ENCODE data around the gene ADCK2. TPM values are rescaled to one million over a fixed set of nuclear protein-coding genes. Genes with fewer than 3 reads are reported as not detected.

ADCK2 gene
- total and polyA plus RNA-seq, 10 of the 15 experiments (the other 5 are each of a cell fraction or from before 2014, with no cell fraction given) = 0.52 to 19.4 (median 13.1) TPM

DNA sequence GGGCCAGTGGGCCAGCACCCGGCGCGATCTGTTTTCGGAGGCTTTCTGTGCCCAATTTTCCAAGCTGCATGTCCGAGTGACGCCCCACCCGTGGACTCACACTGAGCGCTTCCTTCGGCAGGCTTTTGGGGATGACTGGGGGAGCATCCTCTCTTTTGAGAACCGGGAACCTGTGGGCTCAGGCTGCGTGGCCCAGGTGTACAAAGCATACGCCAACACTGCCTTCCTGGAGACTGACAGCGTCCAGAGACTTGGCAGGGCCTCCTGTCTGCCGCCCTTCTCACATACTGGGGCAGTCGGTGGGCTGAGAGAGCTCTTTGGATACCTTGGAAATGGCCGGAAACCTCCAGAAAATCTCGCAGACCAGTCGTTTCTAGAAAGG lies 1.0 kb downstream of the ADCK2 start:
- Histone ChIP-seq H3K9ac (ENCODE audit: control insufficient read depth, insufficient read depth, low read length) (peak overlapping the region; percentile 76; the same call in 1 of the 2 replicates), H4K20me1 (ENCODE audit: control insufficient read depth, insufficient read depth) (no peaks in the 10 kb centered on the region), H3K27ac (ENCODE audit: control insufficient read depth, insufficient read depth) (peak overlapping the region; percentile 65), H3K79me2 (ENCODE audit: control insufficient read depth, insufficient read depth, low read length) (no peaks in the 10 kb centered on the region; the same call in 1 of the 2 replicates), H3K27me3 (replicated peaks in 1 of 2; ENCODE audit: control insufficient read depth in 2 of 2, insufficient read depth in 2 of 2, low read length in 1 of 2) (no peaks in the 10 kb centered on the region), H3K4me3 (peak overlapping the region; percentile 82), H3K36me3 (ENCODE audit: control insufficient read depth in 2 of 2, insufficient read depth in 2 of 2, low read length in 1 of 2) (0 out of 4 replicates have a peak, but pooled peaks cover 0 to 2% of the 10 kb centered on the region in 2 experiments), H3K4me1 (ENCODE audit: control insufficient read depth, insufficient read depth, low read length) (peaks cover 39% of the 10 kb centered on the region), H2AFZ (ENCODE audit: control insufficient read depth, low read depth, low read length) (peak overlapping the region; percentile 86), H3K4me2 (ENCODE audit: control insufficient read depth, insufficient read depth) (peak overlapping the region; percentile 98), H3K9me3 (replicated peaks; ENCODE audit: control insufficient read depth, insufficient read depth, low read length) (no peaks in the 10 kb centered on the region)
- intact Hi-C loops (cut with micrococcal nuclease; ENCODE audit: unreplicated experiment) (no loop called here), in situ Hi-C loops (cut with MboI) (loop anchor here (10.0 kb wide), 1 partner anchor 341 kb away; the partner anchor contains the start of gene MRPS33)
- FAIRE-seq (no peak), DNase-seq (ENCODE audit: low read depth, low spot score) (no peak), ATAC-seq (peak; percentile 20)
- RAD21 ChIA-PET (ENCODE audit: unreplicated experiment) = interaction anchor here (0.5 to 3.5 kb wide), 4 partner anchors 17 to 395 kb away, joined by 3 to 17 read pairs (median 8); partner anchors contain the start of genes MRPS33 and NDUFB2
- POLR2A ChIA-PET = interaction anchor here (0.9 to 1.4 kb wide), 4 partner anchors 12 to 337 kb away, joined by 3 to 4 read pairs (median 3); no protein-coding TSS in a partner anchor
- TF ChIP-seq SMAD1 (IDR thresholded peaks at IDR 0.05; ENCODE audit: low read depth, partially characterized antibody) = no peak
- WGBS (ENCODE audit: insufficient coverage, insufficient replicate concordance, low lambda C conversion rate, missing lambda C conversion rate) = 6% methylated on average over 18 of the region's 18 CpGs
- CTCF ChIA-PET = interaction anchor here (1.0 to 5.6 kb wide), 13 partner anchors 13 to 976 kb away, joined by 3 to 88 read pairs (median 4); partner anchors contain the start of genes MRPS33 and NDUFB2
- TSS peak; percentile 63 for BruUV-seq (replicated peaks)
- SMC1A ChIA-PET (ENCODE audit: uncharacterized antibody, unreplicated experiment) = interaction anchor here (1.2 to 4.8 kb wide), 8 partner anchors 10 to 339 kb away, joined by 3 to 57 read pairs (median 9); partner anchors contain the start of gene MRPS33

DNA sequence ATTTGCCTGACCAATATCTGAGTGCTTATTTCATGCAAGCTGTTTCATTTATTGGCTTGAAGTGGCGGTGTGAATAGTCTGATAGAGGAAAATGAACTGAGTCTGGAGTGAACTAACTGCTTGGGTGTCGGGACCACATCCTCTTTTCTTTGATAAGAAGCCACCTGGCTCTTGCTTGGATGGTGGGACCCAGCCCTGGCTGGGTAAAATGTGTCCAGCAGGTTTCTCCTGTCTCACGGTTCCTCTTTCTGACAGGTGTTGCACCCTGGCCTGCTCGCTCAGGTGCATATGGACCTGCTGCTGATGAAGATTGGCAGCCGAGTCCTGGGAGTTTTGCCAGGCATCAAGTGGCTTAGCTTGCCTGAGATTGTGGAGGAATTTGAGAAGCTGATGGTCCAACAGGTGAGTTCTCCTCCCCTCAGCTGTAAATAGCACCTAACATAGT lies 1.6 kb downstream of the ADCK2 start:
- no peak overlapping the region; the same call in 1 of the 2 replicates for H3K9ac ChIP-seq (ENCODE audit: control insufficient read depth, insufficient read depth, low read length)
- H3K27ac ChIP-seq (ENCODE audit: control insufficient read depth, insufficient read depth) = no peak overlapping the region; the same call in 1 of the 2 replicates
- no peaks in the 10 kb centered on the region; the same call in 1 of the 2 replicates for H3K79me2 ChIP-seq (ENCODE audit: control insufficient read depth, insufficient read depth, low read length)
- ChIA-PET CTCF (interaction anchor here (0.8 to 5.6 kb wide), 20 partner anchors 12 to 976 kb away, joined by 3 to 88 read pairs (median 4); partner anchors contain the start of genes MRPS33 and NDUFB2), SMC1A (ENCODE audit: uncharacterized antibody, unreplicated experiment) (interaction anchor here (0.8 to 4.8 kb wide), 15 partner anchors 9 to 339 kb away, joined by 3 to 57 read pairs (median 5); partner anchors contain the start of genes MRPS33 and NDUFB2), RAD21 (ENCODE audit: unreplicated experiment) (interaction anchor here (0.5 to 3.5 kb wide), 11 partner anchors 18 to 974 kb away, joined by 3 to 23 read pairs (median 4); partner anchors contain the start of genes MKRN1, MRPS33 and NDUFB2), POLR2A (interaction anchor here (0.5 to 2.4 kb wide), 7 partner anchors 12 to 343 kb away, joined by 3 to 11 read pairs (median 3); partner anchors contain the start of gene NDUFB2)
- 0 out of 4 replicates have a peak, but pooled peaks cover 0 to 3% of the 10 kb centered on the region in 2 experiments for H3K36me3 ChIP-seq (ENCODE audit: control insufficient read depth in 2 of 2, insufficient read depth in 2 of 2, low read length in 1 of 2)
- peak; percentile 26 for ATAC-seq
- no peaks in the 10 kb centered on the region for H3K9me3 ChIP-seq (replicated peaks; ENCODE audit: control insufficient read depth, insufficient read depth, low read length)
- DNase-seq (ENCODE audit: low read depth, low spot score) = no peak
- BruUV-seq (replicated peaks) = no TSS peak
- intact Hi-C loops (cut with micrococcal nuclease; ENCODE audit: unreplicated experiment) (no loop called here), in situ Hi-C loops (cut with MboI) (loop anchor here (10.0 kb wide), 1 partner anchor 340 kb away; the partner anchor contains the start of gene MRPS33)
- peak; percentile 65 for FAIRE-seq
- peaks cover 39% of the 10 kb centered on the region for H3K4me1 ChIP-seq (ENCODE audit: control insufficient read depth, insufficient read depth, low read length)
- peak overlapping the region; percentile 98 for H3K4me2 ChIP-seq (ENCODE audit: control insufficient read depth, insufficient read depth)
- WGBS (ENCODE audit: insufficient coverage, insufficient replicate concordance, low lambda C conversion rate, missing lambda C conversion rate) = 5% methylated on average over 5 of the region's 5 CpGs
- H4K20me1 ChIP-seq (ENCODE audit: control insufficient read depth, insufficient read depth) = no peaks in the 10 kb centered on the region
- H3K27me3 ChIP-seq (replicated peaks in 1 of 2; ENCODE audit: control insufficient read depth in 2 of 2, insufficient read depth in 2 of 2, low read length in 1 of 2) = no peaks in the 10 kb centered on the region
- TF ChIP-seq STAT1 (conservative IDR thresholded peaks at IDR 0.05) (no peak), SPI1 (IDR thresholded peaks at IDR 0.05; ENCODE audit: borderline replicate concordance, insufficient read depth, low read depth, low read length) (peak; percentile 84), TCF12 (IDR thresholded peaks at IDR 0.05; ENCODE audit: low read depth, low read length) (peak; percentile 91), ATF7 (IDR thresholded peaks at IDR 0.05; ENCODE audit: low read depth) (no peak), CHD1 (IDR thresholded peaks at IDR 0.05; ENCODE audit: low read depth, low read length) (no peak), PKNOX1 (IDR thresholded peaks at IDR 0.05) (peak; percentile 59), STAT3 (IDR thresholded peaks at IDR 0.05; ENCODE audit: low read depth, low read length) (no peak), TCF3 (IDR thresholded peaks at IDR 0.05; ENCODE audit: borderline replicate concordance, insufficient read depth, low read depth, low read length) (peak; percentile 64; the same call in 1 of the 2 replicates), ETV6 (conservative IDR thresholded peaks at IDR 0.05 in 1 of 2, IDR thresholded peaks at IDR 0.05 in 1 of 2; ENCODE audit: borderline replicate concordance in 1 of 2, low read depth in 1 of 2) (no peak)
- peak overlapping the region; percentile 82 for H3K4me3 ChIP-seq
- peak overlapping the region; percentile 86 for H2AFZ ChIP-seq (ENCODE audit: control insufficient read depth, low read depth, low read length)

Data from GM12878 (cell line).